ENCODE measurements around the gene SLC29A2. TPM values are rescaled to one million over a fixed set of nuclear protein-coding genes. Genes with fewer than 3 reads are reported as not detected.

SLC29A2 gene
- total RNA-seq, 1 donor from 2014 or later = 35.7 TPM

DNA sequence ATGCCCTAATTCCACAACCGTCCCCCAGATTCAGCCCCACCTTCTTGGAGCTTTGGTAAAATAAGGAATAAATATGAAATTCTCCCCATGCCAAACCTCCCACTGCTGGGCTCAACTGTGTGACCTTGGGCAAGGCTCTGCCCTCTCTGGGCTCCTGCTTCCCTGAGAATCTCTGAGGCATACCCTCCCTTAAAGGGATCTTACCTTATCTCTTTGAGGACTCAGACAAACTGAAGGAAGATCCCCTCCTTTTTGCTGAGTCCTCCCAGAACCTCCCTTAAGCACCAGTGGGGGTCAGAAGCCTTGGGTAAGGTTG is 57.4 kb downstream of the SLC29A2 start:
- peaks cover 3% of the 10 kb centered on the region for H3K27me3 Mint-ChIP-seq (ENCODE audit: low read depth)
- DNase-seq (ENCODE audit: low spot score in 2 of 2, unreplicated experiment in 2 of 2) = no peak
- H3K4me1 Mint-ChIP-seq = peaks cover 47% of the 10 kb centered on the region
- H3K4me3 Mint-ChIP-seq = peak overlapping the region; percentile 84
- TF ChIP-seq, protein P1, sequence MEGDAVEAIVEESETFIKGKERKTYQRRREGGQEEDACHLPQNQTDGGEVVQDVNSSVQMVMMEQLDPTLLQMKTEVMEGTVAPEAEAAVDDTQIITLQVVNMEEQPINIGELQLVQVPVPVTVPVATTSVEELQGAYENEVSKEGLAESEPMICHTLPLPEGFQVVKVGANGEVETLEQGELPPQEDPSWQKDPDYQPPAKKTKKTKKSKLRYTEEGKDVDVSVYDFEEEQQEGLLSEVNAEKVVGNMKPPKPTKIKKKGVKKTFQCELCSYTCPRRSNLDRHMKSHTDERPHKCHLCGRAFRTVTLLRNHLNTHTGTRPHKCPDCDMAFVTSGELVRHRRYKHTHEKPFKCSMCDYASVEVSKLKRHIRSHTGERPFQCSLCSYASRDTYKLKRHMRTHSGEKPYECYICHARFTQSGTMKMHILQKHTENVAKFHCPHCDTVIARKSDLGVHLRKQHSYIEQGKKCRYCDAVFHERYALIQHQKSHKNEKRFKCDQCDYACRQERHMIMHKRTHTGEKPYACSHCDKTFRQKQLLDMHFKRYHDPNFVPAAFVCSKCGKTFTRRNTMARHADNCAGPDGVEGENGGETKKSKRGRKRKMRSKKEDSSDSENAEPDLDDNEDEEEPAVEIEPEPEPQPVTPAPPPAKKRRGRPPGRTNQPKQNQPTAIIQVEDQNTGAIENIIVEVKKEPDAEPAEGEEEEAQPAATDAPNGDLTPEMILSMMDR (IDR thresholded peaks at IDR 0.05; ENCODE audit: unreplicated experiment) = no peak
- peak overlapping the region; percentile 98 for H3K27ac Mint-ChIP-seq
- no peaks in the 10 kb centered on the region for H3K9me3 Mint-ChIP-seq
- H3K36me3 Mint-ChIP-seq = no peaks in the 10 kb centered on the region

DNA sequence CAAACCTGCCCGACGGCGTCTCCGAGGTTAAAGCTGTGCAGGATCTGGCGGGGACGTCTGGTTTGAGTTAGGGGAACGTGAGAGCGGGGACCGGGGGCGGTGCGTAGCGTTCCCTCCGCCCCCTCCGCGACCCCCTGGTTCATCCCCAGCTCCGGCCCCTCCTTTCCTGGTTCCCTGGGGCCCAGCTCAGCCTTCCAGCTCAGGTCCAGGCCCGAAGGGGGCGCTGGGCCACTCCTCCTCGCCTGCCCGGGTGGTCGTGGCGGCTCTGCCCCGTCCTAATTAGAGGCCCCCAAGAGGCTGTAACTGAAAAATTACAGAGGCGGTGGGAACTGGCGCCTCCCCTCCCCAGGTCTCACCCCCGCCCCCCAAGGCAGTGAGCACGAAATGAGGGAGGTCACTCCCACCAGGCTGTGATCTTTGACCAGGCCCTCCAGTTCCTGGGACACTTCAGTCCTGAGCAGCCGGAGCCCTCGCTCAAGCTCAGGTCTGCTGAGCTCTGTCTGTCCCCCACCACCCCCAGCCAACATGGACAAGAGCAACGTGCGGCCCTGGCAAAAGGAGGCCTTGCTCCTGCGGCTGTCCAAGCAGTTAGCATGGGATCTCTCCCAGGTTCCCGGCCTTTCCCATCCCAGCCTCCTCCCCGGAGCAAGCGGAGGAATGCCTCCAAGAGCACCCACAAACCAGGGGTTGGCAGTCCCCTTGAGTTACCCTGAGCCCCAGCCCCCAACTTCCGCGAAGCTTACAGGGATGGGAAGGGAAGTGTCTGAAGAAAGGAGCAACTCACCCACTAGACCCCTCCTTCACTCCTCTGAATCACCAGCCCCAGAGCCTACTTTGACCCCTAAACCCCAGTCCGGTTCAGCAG is 58.0 kb downstream of the SLC29A2 start:
- peaks cover 41% of the 10 kb centered on the region for H3K4me1 Mint-ChIP-seq
- peak overlapping the region; percentile 84 for H3K4me3 Mint-ChIP-seq
- TF ChIP-seq, protein P1 (IDR thresholded peaks at IDR 0.05; ENCODE audit: unreplicated experiment) = peak; percentile 23
- H3K9me3 Mint-ChIP-seq = no peaks in the 10 kb centered on the region
- no peaks in the 10 kb centered on the region for H3K36me3 Mint-ChIP-seq
- peak; percentile 56 to 69 for DNase-seq (ENCODE audit: low spot score in 2 of 2, unreplicated experiment in 2 of 2)
- peaks cover 3% of the 10 kb centered on the region for H3K27me3 Mint-ChIP-seq (ENCODE audit: low read depth)
- peak overlapping the region; percentile 98 for H3K27ac Mint-ChIP-seq

DNA sequence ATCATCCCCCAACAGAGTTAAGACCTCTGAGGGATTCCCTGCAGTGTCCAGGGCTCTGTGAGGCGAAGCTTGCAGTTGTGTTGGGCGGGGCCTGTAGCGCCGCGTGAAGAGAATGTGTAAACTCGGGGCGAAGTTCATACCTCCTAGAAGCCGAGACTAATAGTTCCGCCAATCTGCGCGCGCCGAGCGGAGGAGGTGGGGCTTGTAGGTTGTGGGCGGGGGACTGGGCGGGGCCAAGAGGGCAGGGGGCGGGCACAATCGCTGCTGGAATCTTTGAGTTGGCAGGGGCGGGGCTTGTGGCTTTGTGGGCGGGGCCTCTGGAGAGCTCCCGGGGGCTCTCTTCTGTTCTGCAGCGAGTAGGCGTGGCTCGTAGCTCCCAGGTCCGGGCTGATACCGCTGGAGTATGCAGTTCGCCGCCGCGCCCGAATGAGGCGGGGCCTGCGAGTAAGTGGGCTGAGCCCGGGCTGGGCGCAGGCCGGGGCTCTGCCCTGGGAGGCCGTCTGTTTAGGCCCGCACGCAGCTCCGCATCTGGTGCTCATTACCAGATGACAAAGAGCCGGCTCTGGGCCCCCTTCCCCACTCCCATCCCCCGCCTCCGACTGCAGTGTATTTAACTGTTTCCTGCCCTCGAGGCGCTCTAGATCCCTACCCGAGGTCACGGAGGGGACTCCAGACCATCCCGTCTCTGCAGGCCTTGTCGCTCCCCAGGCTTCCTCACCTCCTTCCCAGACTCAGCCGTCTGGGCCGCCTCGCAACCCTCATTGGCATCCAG is 58.8 kb downstream of the SLC29A2 start:
- Mint-ChIP-seq H3K9me3 (no peaks in the 10 kb centered on the region), H3K27ac (peak overlapping the region; percentile 98)

More for the DNA sequence above, 58.8 kb downstream of the SLC29A2 start:
- Mint-ChIP-seq H3K27me3 (ENCODE audit: low read depth) (peaks cover 3% of the 10 kb centered on the region), H3K36me3 (no peaks in the 10 kb centered on the region), H3K4me3 (peak overlapping the region; percentile 84), H3K4me1 (peaks cover 34% of the 10 kb centered on the region)
- TF ChIP-seq, protein P1 (IDR thresholded peaks at IDR 0.05; ENCODE audit: unreplicated experiment) = no peak
- DNase-seq (ENCODE audit: low spot score in 2 of 2, unreplicated experiment in 2 of 2) = peak; percentile 99 to 100

Other genes starting within 250 kb of the SLC29A2 start
- 42.0 to 43.0 TPM (median 42.9 TPM) in 3 replicates for gene KLC2, start 114.1 kb downstream of the SLC29A2 start, total RNA-seq
- 88.6 to 91.8 TPM (median 90.1 TPM) in 3 replicates for gene RAB1B, start 103.1 kb downstream of the SLC29A2 start, total RNA-seq
- gene CNIH2, start 93.6 kb downstream of the SLC29A2 start, total RNA-seq = 10.1 to 11.5 TPM (median 10.2 TPM) in 3 replicates
- gene YIF1A, start 82.6 kb downstream of the SLC29A2 start, total RNA-seq = 66.8 to 74.0 TPM (median 71.2 TPM) in 3 replicates
- gene TMEM151A, start 79.9 kb downstream of the SLC29A2 start, total RNA-seq = 1.3 to 1.8 TPM (median 1.6 TPM) in 3 replicates
- gene CD248, start 54.7 kb downstream of the SLC29A2 start, total RNA-seq = 95.2 to 102 TPM (median 97.9 TPM) in 3 replicates
- gene RIN1, start 35.3 kb downstream of the SLC29A2 start, total RNA-seq = 6.7 to 7.1 TPM (median 7.0 TPM) in 3 replicates
- gene BRMS1, start 26.7 kb downstream of the SLC29A2 start, total RNA-seq = 25.0 to 27.1 TPM (median 26.5 TPM) in 3 replicates
- 28.1 to 30.2 TPM (median 29.5 TPM) in 3 replicates for gene B4GAT1, start 24.1 kb downstream of the SLC29A2 start, total RNA-seq
- 1.00 to 1.2 TPM (median 1.1 TPM) in 3 replicates for gene NPAS4, start 49.3 kb upstream of the SLC29A2 start, total RNA-seq
- gene MRPL11, start 67.1 kb upstream of the SLC29A2 start, total RNA-seq = 49.0 to 53.1 TPM (median 49.7 TPM) in 3 replicates
- 17.3 to 18.2 TPM (median 17.9 TPM) in 3 replicates for gene PELI3, start 95.1 kb upstream of the SLC29A2 start, total RNA-seq
- 40.8 to 47.2 TPM (median 42.9 TPM) in 3 replicates for gene DPP3, start 108.7 kb upstream of the SLC29A2 start, total RNA-seq
- 61.5 to 62.0 TPM (median 61.5 TPM) in 3 replicates for gene BBS1, start 138.9 kb upstream of the SLC29A2 start, total RNA-seq
- 13.2 to 14.7 TPM (median 13.7 TPM) in 3 replicates for gene ZDHHC24, start 174.3 kb upstream of the SLC29A2 start, total RNA-seq
- 0.11 to 0.13 TPM (median 0.13 TPM) in 3 replicates for gene ACTN3, start 175.1 kb upstream of the SLC29A2 start, total RNA-seq
- gene CTSF, start 196.8 kb upstream of the SLC29A2 start, total RNA-seq = not detected in 3 replicates
- 0.25 to 0.42 TPM (median 0.41 TPM) in 3 replicates for gene CCDC87, start 221.3 kb upstream of the SLC29A2 start, total RNA-seq
- gene CCS, start 221.4 kb upstream of the SLC29A2 start, total RNA-seq = 79.8 to 81.4 TPM (median 80.7 TPM) in 3 replicates
- gene RBM14, start 244.9 kb upstream of the SLC29A2 start, total RNA-seq = 126 to 135 TPM (median 128 TPM) in 3 replicates